HG03039 (cell line): Measurements from ENCODE around the gene GPATCH1.
A peak's percentile ranks its signal among the peaks of the same experiment; 100 is the strongest.
"Not testable (repeated sequence)": the region's sequence is repeated elsewhere in the genome, so short reads cannot be mapped to it uniquely, and the experiment has no call there.

Source experiments
- ATAC-seq: cut with Tn5 transposase; IDR thresholded peaks from one replicate; pipeline ENCODE4 v1.9.1; 2021; ENCODE audit warnings: mild to moderate bottlenecking, moderate library complexity; ENCODE audit not compliant: unreplicated experiment

Gene GPATCH1, protein sequence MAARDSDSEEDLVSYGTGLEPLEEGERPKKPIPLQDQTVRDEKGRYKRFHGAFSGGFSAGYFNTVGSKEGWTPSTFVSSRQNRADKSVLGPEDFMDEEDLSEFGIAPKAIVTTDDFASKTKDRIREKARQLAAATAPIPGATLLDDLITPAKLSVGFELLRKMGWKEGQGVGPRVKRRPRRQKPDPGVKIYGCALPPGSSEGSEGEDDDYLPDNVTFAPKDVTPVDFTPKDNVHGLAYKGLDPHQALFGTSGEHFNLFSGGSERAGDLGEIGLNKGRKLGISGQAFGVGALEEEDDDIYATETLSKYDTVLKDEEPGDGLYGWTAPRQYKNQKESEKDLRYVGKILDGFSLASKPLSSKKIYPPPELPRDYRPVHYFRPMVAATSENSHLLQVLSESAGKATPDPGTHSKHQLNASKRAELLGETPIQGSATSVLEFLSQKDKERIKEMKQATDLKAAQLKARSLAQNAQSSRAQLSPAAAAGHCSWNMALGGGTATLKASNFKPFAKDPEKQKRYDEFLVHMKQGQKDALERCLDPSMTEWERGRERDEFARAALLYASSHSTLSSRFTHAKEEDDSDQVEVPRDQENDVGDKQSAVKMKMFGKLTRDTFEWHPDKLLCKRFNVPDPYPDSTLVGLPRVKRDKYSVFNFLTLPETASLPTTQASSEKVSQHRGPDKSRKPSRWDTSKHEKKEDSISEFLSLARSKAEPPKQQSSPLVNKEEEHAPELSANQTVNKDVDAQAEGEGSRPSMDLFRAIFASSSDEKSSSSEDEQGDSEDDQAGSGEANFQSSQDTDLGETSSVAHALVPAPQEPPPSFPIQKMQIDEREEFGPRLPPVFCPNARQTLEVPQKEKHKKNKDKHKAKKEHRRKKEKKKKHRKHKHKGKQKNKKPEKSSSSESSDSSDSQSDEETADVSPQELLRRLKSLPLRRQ

DNA sequence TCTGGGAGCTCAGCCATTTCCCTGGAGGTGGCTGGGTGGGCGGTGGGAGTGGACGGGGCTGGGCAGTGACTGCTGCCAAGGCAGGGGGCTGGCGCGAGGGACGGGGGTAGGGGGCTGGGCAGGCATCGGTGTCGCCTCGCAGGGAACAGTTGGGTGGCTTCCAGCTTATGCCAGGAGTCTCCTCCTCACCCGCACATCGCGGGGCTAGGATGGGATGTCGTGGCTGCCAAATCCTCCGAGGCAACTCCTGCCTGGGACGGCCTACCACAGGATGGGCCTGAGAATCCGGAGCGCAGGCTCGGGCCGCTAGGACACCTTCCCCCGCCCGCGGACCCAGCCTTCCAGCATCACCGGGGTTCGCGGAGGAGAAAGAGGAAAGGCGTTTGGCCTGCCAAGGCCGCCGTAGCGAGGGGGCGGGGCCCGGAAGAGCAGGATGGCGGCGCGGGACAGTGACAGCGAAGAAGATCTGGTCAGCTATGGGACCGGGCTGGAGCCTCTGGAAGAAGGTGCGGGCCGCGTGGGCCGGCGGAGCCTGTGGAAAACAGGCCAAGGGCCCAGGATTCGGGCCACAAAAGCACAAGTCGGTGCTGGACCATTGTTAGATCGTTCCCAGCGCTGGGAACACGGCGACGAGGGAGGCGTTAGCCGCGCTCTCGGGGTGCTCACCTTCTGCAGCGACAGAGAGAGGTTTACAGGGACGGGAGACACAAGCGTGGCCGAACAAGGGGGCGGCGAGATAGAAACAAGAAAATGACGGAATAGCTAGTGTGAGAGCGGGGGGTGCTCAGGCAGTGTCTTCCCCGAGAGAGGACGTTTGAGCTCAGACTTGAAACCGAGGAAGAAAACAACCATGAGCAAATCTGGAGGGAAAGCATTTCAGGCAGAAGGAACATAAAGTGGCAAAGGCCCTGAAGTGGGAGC is at the start of gene GPATCH1:
GPATCH1 (plus strand) TSS at position 421 of the 921 bp plus-strand sequence; CDS start at position 434, 13 bp downstream.
- ATAC-seq: peak; percentile 75

DNA sequence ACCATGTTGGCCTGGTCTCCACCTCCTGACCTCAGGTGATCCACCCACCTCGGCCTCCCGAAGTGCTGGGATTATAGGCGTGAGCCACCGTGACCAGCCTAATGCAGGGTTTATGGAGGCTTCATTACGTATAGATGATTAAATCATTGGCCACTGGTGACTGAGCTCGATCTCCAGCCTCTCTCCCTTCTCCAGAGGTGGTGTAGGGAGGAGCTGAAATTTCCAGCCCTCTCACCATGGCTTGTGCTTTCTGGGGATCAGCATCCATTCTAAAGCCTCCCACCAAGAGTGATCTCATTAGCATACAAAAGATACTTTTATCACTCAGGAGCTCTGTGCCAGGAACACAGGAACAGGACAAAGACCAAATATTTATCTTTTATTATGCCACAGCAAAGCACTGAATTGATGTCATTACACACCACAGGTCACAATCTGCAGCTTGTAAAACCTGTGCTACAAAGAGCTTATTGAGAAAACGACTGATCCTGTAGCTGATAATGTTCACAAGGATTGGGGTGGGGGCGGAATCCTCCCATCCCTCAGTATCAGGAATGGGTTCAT is 48.7 kb upstream of the GPATCH1 start:
- ATAC-seq: no peak

DNA sequence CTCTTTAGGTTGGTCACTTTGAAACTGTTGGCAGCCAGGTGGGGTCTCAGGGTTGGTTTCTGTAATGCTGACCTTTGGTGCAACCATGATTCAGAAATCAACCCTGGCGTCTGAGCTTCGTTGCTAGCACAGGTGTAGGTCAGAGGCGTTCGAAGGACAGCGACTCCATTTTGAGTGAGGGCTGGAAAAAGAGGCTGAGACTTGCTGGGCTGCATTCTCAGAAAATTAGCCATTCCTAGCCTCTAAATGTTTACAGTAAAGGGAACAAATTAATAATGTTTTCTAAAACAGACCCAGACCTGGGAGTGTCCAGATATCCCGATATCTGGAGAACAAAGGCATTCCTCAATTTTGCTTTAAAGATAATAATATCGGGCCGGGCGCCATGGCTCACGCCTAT is 45.5 kb upstream of the GPATCH1 start:
- no peak for ATAC-seq

DNA sequence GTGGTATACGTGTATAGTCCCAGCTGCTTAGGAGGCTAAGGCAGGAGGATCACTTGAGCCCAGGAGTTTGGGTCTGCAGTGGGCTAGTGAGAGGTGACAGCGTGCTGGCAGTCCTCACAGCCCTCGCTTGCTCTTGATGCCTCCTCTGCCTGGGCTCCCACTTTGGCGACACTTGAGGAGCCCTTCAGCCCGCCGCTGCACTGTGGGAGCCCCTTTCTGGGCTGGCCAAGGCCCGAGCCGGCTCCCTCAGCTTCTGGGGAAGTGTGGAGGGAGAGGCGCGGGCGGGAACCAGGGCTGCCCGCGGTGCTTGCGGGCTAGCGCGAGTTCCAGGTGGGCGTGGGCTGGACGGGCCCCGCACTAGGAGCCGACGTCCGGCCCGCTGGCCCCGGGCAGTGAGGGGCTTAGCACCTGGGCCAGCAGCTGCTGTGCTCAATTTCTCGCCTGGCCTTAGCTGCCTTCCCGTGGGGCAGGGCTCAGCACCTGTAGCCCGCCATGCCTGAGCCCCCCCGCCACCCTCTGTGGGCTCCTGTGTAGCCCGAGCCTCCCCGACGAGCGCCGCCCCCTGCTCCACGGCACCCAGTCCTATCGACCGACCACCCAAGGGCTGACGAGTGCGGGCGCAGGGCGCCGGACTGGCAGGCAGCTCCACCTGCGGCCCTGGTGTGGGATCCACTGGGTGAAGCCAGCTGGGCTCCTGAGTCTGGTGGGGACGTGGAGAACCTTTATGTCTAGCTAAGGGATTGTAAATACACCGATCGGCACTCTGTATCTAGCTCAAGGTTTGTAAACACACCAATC is 44.4 kb upstream of the GPATCH1 start:
- not testable (repeated sequence) for ATAC-seq

DNA sequence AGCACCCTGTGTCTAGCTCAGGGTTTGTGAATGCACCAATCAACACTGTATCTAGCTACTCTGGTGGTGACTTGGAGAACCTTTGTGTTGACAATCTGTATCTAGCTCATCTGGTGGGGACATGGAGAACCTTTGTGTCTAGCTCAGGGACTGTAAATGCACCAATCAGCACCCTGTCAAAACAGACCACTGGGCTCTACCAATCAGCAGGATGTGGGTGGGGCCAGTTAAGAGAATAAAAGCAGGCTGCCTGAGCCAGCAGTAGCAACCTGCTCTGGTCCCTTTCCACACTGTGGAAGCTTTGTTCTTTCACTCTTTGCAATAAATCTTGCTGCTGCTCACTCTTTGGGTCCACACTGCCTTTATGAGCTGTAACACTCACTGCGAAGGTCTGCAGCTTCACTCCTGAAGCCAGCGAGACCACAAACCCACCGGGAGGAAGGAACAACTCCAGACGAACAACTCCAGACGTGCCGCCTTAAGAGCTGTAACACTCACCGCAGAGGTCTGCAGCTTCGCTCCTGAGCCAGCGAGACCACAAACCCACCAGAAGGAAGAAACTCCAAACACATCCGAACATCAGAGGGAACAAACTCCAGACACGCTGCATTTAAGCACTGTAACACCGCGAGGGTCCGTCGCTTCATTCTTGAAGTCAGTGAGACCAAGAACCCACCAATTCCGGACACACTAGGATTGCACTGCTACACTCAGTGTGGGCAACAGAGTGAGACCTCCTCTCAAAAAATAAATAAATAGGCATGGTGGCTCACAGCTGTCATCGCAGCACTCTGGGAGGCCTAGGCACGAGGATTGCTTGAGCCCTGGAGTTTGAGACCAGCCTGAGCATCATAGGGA is 43.6 kb upstream of the GPATCH1 start:
- not testable (repeated sequence) for ATAC-seq

DNA sequence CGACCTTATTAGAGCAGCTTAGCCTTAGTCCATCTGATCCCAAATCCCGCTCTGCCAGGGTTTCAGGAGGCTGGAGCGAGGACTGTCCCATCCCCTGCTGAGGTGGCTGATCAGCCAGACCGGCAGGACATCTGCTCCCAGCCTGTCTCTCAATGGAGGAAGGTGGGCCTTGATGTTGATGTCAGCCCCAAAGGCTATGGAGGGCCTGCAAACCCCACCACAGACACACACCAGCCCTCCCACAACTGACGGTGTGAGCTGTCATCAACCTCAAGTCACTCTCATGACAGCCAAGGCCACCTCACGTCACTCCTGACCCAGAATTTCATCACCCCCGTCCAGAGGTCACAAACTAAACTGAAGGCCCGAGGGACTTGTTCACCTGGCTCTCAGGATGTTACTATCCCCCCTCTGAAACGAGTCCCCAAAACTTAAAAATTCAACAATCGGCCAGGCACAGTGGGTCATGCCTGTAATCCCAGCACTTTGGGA is 41.8 kb upstream of the GPATCH1 start:
- ATAC-seq: no peak

DNA sequence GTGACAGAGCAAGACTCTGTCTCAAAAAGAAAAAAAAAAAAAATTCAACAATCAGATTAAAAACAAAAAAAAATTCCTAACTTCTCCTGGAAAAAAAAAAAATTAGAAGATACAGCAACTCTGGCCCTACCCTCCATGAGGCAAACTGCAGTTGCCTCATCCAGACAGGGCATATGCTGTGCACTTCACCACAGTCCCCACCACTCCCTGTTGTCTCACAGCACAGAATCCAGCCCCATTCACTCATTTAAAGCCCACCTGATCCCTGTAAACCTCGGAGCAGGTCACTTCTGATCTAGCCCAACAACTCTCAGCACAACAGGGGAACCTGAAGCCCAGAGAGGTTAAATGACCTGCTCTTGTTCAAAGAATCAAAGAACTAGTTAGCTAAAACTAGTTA is 41.2 kb upstream of the GPATCH1 start:
- ATAC-seq: no peak

DNA sequence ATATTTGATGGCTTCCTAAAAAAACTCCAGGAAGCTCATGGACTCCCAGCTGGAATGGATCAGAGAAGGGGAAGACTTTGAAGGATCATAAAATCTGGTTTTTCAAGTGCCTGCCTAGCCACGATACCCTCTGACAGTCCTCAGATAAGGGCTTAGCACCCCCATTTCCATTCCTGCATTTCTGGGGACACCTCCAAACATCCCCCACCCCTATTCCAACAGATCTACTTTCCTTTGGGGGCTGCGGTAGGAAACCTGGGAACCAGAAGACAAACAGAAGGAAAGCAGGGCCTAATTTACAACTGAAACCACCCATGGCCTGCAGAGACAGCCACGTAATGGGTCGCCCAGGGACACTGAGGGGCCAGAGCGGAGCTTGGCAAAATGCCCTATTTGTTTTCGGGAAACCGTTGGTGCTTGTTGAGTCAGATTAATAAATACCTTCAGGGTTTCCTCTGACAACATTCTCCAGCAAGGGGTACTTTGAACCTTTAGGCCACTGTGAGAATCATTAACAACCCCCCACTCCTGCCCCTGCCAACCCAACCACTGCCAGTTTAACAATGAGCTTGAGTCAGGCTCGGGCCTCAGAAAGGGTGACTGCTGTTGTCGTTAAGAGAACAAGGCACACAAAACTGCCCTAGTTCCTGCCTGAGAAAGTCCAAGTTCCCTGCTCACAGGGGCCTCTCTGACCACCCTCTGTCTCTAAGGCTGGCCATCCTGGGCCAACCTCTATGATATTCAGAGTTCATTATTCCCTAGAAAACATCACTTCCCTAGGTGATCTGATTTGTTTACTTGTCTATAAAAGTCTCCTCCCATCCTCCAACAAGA is 39.8 kb upstream of the GPATCH1 start:
- ATAC-seq: no peak

DNA sequence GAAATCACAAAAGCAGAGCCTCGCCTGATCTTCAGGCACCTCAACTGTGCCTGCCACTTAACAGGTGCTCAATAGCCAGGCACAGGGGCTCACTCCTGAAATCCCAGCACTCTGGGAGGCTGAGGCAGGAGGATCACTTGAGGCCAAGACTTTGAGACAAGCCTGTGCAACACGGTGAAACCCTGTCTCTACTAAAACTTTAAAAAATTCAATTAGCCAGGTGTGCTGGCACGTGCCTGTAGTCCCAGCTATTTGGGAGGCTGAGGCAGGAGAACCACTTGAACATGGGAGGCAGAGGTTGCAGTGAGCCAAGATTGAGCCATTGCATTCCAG is 39.2 kb upstream of the GPATCH1 start:
- not testable (repeated sequence) for ATAC-seq

DNA sequence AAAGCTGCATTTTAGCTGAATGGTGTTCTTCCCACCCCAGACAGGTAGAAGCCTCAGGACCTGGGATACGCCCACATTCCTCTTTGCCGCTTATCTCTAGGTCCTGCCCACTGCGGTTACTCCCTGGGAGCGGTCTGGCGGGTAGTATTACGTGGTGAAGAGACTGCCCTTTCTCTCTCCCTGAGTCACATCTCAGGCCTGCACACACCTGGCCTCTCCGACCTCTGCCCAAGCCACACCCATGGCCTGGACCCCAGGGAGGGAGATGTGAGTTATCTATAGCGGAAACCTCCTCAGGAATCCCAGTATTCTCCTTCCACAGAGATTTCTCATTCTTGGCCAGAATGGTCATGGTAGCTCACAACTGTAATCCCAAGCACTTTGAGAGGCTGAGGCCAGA is 33.6 kb upstream of the GPATCH1 start:
- ATAC-seq: no peak

DNA sequence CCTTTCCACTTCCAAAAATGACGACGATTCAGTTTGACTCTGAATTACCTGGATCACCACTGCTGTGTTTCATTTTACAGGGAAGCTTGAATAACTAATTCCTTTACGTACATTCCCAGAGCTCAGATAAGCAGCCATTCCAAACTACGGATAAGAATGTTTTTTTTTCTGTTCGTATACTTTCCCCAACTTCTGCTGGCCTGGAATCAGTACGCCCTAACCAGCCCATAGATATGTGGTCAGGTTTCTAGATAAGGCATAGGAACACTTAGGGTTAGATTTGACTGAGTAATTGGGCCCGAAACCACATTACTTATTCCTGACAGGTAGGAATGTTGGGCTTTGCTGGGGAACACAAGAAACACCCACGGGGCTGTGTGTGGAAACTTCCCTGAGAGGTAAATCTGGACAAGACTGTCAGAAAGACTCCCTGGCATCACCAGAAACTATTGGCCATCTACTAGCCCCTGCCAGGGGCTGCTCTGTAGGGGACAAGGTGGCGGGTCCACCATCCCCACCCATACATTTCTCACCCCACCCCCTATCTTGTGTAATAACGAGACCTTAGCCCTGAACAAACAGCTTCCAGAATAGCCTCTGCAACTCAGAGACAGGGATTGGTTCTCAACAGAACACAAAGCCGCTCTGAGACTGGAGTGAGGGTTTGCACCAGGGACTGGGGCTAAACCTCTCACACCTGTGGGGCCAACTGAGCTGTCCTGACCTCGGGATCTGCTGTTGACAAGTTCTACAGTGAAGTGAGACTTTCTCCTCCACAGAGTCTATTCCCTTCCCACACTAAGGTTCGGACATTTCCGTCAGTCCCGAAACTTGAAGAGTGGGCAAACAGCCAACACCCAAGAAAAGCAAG is 31.9 kb upstream of the GPATCH1 start:
- ATAC-seq: no peak

DNA sequence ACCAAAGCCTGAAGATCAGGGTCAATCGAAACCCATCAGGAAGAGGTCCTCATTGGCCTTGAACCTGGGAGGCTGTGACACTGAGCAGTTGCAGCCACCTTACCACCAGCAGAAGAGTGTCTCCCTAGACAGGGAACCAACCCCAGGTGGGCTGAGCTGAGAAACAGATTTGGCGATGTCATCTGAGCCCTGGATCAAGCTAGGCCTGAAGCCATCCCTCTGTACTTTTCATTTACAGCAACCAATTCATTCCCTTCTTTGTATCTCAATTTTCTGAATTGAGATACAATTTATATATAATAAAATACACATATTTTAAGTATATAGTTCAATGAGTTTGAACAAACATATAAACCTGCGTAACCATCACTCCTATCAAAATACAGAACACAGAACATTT is 30.9 kb upstream of the GPATCH1 start:
- no peak for ATAC-seq

DNA sequence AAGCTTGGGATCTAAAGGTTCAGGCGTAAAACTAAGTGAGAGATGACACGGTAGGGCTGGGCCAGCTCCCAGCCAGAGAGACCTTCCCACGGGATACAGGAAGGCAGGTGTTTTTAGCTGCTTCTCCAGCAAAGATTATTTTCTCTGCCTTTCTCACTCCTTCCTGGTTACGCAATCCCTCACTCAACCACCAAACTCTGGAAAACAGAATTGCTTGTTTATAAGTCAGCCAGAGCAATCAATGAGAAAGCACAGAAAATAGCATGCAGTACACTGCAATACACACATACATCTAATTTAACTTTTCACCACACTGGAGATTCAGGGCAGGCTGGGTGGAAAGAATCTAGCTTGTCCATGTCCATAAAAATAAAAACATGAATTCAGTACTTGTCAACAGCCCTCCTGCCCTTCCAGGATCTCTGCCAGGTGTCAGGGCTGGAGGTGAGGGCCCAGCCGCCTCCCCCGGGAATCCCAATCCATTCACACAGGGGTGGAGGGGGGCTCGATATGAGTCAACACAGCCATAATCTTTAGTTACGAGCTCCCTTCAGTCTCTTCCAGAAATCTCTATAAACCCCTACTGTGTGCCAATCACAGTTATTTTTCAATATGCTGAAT is 28.5 kb upstream of the GPATCH1 start:
- no peak for ATAC-seq

DNA sequence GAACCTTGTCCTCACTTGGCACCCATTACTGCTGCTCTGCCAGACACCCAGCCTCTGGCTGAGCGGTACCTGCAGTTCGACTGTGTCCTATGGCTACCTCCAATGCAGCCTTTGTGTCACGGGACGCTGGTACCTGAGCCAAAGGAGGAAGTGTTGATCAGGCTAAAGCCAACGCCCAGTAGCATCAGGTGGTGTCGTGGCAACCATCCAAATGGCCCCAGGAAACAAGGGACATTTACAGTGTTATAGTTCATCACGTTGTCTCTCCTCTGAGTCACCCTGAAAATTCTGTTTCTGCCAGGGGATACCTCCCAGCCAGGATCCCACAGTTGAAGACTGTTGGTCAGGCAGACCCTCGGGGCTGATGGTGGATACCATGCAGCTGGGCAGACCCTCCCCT is 26.4 kb upstream of the GPATCH1 start:
- ATAC-seq: no peak

DNA sequence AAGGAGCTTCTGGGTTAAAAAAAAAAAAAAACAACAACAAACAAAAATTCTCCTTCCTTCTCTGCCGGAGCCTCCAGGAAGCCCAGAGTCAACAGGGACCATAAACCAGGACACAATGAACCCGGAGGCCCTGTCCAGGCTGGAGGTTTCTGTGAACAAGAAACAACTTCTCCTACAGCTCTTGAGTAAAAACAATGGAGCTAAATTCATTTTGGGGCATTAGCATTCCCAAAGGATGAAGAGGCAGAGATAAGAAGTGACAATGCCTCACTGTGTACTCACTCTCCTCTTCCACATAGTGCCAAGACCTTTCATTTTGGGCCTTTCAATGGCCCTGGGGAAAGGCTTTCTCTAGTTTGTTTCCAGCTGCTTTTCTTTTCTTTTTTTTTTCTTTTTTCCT is 25.3 kb upstream of the GPATCH1 start:
- ATAC-seq: no peak

DNA sequence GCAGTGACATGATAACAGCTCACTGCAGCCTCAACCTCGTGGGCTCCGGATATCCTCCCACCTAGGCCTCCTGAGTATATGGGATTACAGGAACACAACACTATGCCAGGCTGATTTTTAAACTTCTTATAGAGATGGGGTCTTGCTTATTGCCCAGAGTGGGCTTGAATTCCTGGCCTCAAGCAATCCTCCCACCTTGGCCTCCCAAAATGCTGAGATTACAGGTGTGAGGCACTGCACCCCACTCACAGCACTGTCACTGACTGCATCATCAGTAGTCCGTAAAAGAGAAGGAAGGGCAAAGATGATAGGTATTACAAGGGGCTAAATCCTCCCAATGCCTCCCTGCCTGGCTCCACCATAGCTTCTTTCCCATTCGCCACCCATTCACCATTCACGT is 20.4 kb upstream of the GPATCH1 start:
- no peak for ATAC-seq
